Measurements from ENCODE around the gene KDM4C. TPM values are rescaled to one million over a fixed set of nuclear protein-coding genes. Genes with fewer than 3 reads are reported as not detected.

Gene KDM4C
- total RNA-seq, 4 donors from 2014 or later: 25.2 to 41.1 (median 26.4) TPM

DNA sequence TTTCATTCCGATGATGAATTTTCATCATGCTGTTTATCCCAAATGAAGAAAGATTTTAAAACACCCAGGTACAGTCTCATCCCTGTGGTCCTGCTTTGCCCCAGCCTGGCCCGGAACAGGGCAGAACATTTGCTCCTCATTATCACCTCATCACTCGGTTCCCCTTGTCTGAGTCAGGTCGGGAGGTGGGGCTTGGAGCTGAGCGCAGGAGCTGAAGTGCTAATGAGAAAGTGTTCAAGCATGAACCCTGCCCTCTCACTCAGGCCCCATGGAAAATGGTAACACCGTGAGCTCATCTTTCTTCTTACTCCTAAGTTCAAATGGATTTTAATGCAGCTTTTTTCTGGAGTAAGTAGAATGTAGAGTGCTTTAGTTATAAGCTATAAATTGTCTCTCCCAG, 466.2 kb downstream of the KDM4C start:
- Histone ChIP-seq H3K36me3 (no peaks in the 10 kb centered on the region), H3K9me3 (no peaks in the 10 kb centered on the region), H3K4me1 (no peaks in the 10 kb centered on the region), H3K27ac (replicated peaks in 1 of 4) (no peak overlapping the region), H3K4me3 (no peak overlapping the region), H3K27me3 (no peaks in the 10 kb centered on the region)
- 32% methylated on average over 6 of the region's 6 CpGs for WGBS
- intact Hi-C loops (cut with DNase I): no loop called here
- DNase-seq (ENCODE audit: extremely low spot score): no peak
- no peak for TF ChIP-seq POLR2AphosphoS5 (IDR thresholded peaks at IDR 0.05)

Small RNA genes lying within 50 kb of the gene (small RNA-seq; reads per million reads assigned to genes)
- 0 reads per million in 3 donors for gene SNRPEP2

Other genes starting within 250 kb of the KDM4C start
- gene GLDC, start 112.2 kb upstream of the KDM4C start, total RNA-seq: 1 to 10 TPM in 1 of 4 donors, under 1 TPM in 1, not detected in 2; 0.17 to 2.5 TPM